ENCODE measurements around the gene RCAN1.

GRCh38 chr21:34517039-34517438 is 97.9 kb downstream of the RCAN1 start:
- TF ChIP-seq REST (IDR thresholded peaks at IDR 0.05; ENCODE audit: insufficient read depth in 1 of 2, low read depth in 2 of 2, low read length in 2 of 2) (no peak), SIN3A (IDR thresholded peaks at IDR 0.05; ENCODE audit: borderline replicate concordance, insufficient read depth, low read length) (no peak), POLR2AphosphoS5 (IDR thresholded peaks at IDR 0.05; ENCODE audit: low read depth, low read length) (no peak), TAF1 (IDR thresholded peaks at IDR 0.05; ENCODE audit: borderline replicate concordance, insufficient read depth, low read length) (no peak), FOXP2 (optimal IDR thresholded peaks at IDR 0.05; ENCODE audit: borderline replicate concordance, extremely low read depth, extremely low read length, insufficient read depth) (no peak)
